22Rv1 (cell line): ENCODE results near the gene PRKAG3.
"Not testable (repeated sequence)": the region's sequence is repeated elsewhere in the genome, so short reads cannot be mapped to it uniquely, and the experiment has no call there.

Source experiments
- H3K27ac ChIP-seq: fragments of 450-650 bp; 2 replicates; pipeline ENCODE4 v1.5.1; 2017
- CTCF ChIP-seq: fragments of 450-650 bp; IDR thresholded peaks from 2 replicates; pipeline ENCODE4 v1.5.1; 2017; ENCODE audit warnings: mild to moderate bottlenecking
- ZFX ChIP-seq: fragments of 450-650 bp; IDR thresholded peaks from 2 replicates; pipeline ENCODE4 v1.6.1; 2017; ENCODE audit warnings: antibody characterized with exemption, borderline replicate concordance

PRKAG3 gene

GRCh38 chr2:218852911-218853667 is 21.5 kb upstream of the PRKAG3 start:
- TF ChIP-seq CTCF (peak; percentile 87), ZFX (no peak)
- H3K27ac ChIP-seq = no peak overlapping the region

- TF ChIP-seq ZFX = no peak
- no peak for TF ChIP-seq CTCF
- H3K27ac ChIP-seq = no peak overlapping the region
These were observed 19.7 kb upstream of the PRKAG3 start for GRCh38 chr2:218851286-218851685.

GRCh38 chr2:218850796-218851195 is 19.2 kb upstream of the PRKAG3 start:
- TF ChIP-seq CTCF = no peak
- TF ChIP-seq ZFX = no peak
- no peak overlapping the region for H3K27ac ChIP-seq

- no peak overlapping the region for H3K27ac ChIP-seq
These were observed 18.1 kb upstream of the PRKAG3 start for GRCh38 chr2:218849721-218850120.

GRCh38 chr2:218846963-218847362 is 15.4 kb upstream of the PRKAG3 start:
- H3K27ac ChIP-seq = not testable (repeated sequence)

More at GRCh38 chr2:218849721-218850120, 18.1 kb upstream of the PRKAG3 start:
- TF ChIP-seq CTCF (no peak), ZFX (no peak)

GRCh38 chr2:218844334-218844733 is 12.7 kb upstream of the PRKAG3 start:
- not testable (repeated sequence) for H3K27ac ChIP-seq

- TF ChIP-seq CTCF (no peak), ZFX (no peak)
- H3K27ac ChIP-seq = no peak overlapping the region
These were observed 8.3 kb upstream of the PRKAG3 start for GRCh38 chr2:218839888-218840287.

GRCh38 chr2:218839430-218839829 is 7.8 kb upstream of the PRKAG3 start:
- TF ChIP-seq ZFX (no peak), CTCF (no peak)
- H3K27ac ChIP-seq = no peak overlapping the region
